Activated naive CD8-positive, alpha-beta T cell treated with anti-CD3 and anti-CD28 coated beads for 36 hours (primary cell): ENCODE measurements around the gene SPATA33. TPM values are rescaled to one million over a fixed set of nuclear protein-coding genes. Genes with fewer than 3 reads are reported as not detected.
A peak's percentile ranks its signal among the peaks of the same experiment; 100 is the strongest.

Source experiments
- DNase-seq: peaks from one replicate; pipeline ENCODE4 v3.0.0; 2021
- H3K27ac Mint-ChIP-seq: one replicate; pipeline ENCODE4 v1.8.0; 2022; ENCODE audit warnings: mild to moderate bottlenecking, moderate library complexity, mixed read lengths
- H3K27me3 Mint-ChIP-seq: one replicate; pipeline ENCODE4 v1.8.0; 2022; ENCODE audit warnings: mild to moderate bottlenecking, mixed read lengths
- H3K36me3 Mint-ChIP-seq: one replicate; pipeline ENCODE4 v1.8.0; 2021; ENCODE audit warnings: mild to moderate bottlenecking, mixed read lengths
- H3K4me1 Mint-ChIP-seq: one replicate; pipeline ENCODE4 v1.8.0; 2021; ENCODE audit warnings: mixed read lengths
- H3K4me3 Mint-ChIP-seq: one replicate; pipeline ENCODE4 v1.8.0; 2022; ENCODE audit warnings: mild to moderate bottlenecking, moderate library complexity, mixed read lengths
- H3K9me3 Mint-ChIP-seq: one replicate; pipeline ENCODE4 v1.8.0; 2022; ENCODE audit warnings: mixed read lengths
- total RNA-seq, 2 experiments: library from RNA; stranded (reverse); gene quantifications; one replicate each; pipeline ENCODE4 v1.2.3, GENCODE V29; 2021

SPATA33 gene
- total RNA-seq, 2 experiments from 2014 or later: 7.0 to 10.2 TPM

DNA sequence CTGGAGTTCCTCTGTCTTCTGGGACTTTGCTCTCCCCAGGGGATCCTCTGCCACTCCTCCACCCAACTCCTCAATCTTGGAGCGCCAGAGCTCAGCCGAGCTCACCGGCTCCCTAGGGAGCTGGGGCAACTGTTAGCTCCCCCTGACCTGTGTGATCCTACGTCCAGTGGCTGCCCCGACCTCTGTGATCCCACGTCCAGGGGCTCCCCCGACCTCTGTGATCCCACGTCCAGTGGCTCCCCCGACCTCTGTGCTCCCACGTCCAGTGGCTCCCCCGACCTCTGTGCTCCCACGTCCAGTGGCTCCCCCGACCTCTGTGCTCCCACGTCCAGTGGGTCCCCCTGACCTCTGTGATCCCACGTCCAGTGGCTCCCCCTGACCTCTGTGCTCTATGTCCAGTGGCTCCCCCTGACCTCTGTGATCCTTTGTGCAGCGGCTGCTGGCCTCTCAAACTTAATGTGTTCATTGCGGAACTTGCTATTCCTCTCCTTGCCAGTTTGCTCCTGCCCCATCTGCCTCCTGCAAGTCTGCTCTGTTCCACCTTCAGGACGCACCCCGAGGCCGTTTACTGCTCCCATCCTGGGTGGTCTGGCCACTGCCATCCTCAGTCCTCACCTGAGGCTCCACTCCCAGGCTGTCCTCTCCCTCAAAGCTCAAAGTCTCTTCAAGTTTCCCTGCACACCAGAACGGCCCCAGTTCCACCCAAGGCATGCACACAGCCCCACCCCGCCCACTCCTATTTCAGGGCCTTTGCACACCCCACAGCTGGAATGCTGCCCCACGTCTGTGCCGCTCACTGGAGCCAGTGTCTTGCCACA is 60.3 kb downstream of the SPATA33 start:
- Mint-ChIP-seq H3K4me1 (peaks cover 25% of the 10 kb centered on the region), H3K27ac (no peak overlapping the region), H3K36me3 (peaks cover 41% of the 10 kb centered on the region), H3K4me3 (peak overlapping the region; percentile 10), H3K27me3 (no peaks in the 10 kb centered on the region), H3K9me3 (no peaks in the 10 kb centered on the region)
- no peak for DNase-seq

Other genes starting within 250 kb of the SPATA33 start
- gene ANKRD11, start 167.3 kb upstream of the SPATA33 start, total RNA-seq: 100 to 1,000 TPM; 129 to 142 TPM
- gene SPG7, start 149.4 kb upstream of the SPATA33 start, total RNA-seq: 10 to 100 TPM; 63.1 to 76.7 TPM
- gene RPL13, start 97.2 kb upstream of the SPATA33 start, total RNA-seq: 1,000 to 10,000 TPM; 2,814 to 2,845 TPM
- gene CPNE7, start 82.1 kb upstream of the SPATA33 start, total RNA-seq: 1 to 10 TPM; 5.7 to 6.0 TPM
- under 1 TPM in 1 of 2 experiments, not detected in 1; 0.16 TPM for gene DPEP1, start 44.2 kb upstream of the SPATA33 start, total RNA-seq
- gene CHMP1A, start 128 bp upstream of the SPATA33 start, total RNA-seq: 10 to 100 TPM; 70.7 to 73.9 TPM
- gene CDK10, start 28.9 kb downstream of the SPATA33 start, total RNA-seq: 10 to 100 TPM; 72.9 to 77.0 TPM
- 1 to 10 TPM; 3.2 to 3.3 TPM for gene SPATA2L, start 43.9 kb downstream of the SPATA33 start, total RNA-seq
- 1 to 10 TPM; 1.6 TPM for gene VPS9D1, start 63.1 kb downstream of the SPATA33 start, total RNA-seq
- gene ZNF276, start 63.7 kb downstream of the SPATA33 start, total RNA-seq: 10 to 100 TPM; 24.7 to 24.9 TPM
- 10 to 100 TPM; 79.7 to 88.2 TPM for gene FANCA, start 158.8 kb downstream of the SPATA33 start, total RNA-seq
- under 1 TPM; 0.14 to 0.52 TPM for gene SPIRE2, start 170.6 kb downstream of the SPATA33 start, total RNA-seq
- 100 to 1,000 TPM; 126 to 127 TPM for gene TCF25, start 215.8 kb downstream of the SPATA33 start, total RNA-seq